DOHH2 (cell line): ENCODE results near the gene IFITM10.

Experiments
- CTCF ChIP-seq: fragments of 200-600 bp; sonication (generic); IDR thresholded peaks from one replicate; pipeline ENCODE4 v1.5.1; 2014; ENCODE audit warnings: antibody characterized with exemption, mild to moderate bottlenecking, low read depth, low read length; ENCODE audit not compliant: poor library complexity, severe bottlenecking
- EZH2phosphoT487 ChIP-seq: fragments of 200-600 bp; sonication (generic); IDR thresholded peaks from 2 replicates; pipeline ENCODE4 v1.6.1; 2017; ENCODE audit warnings: borderline replicate concordance, mild to moderate bottlenecking, antibody characterized with exemption, low read length, moderate library complexity, mixed read lengths

GRCh38 chr11:1756791-1757771 is 6.7 kb upstream of the IFITM10 start:
- TF ChIP-seq CTCF (no peak), EZH2phosphoT487 (no peak)
